ENCODE measurements around the gene WDR6.

Gene WDR6, protein sequence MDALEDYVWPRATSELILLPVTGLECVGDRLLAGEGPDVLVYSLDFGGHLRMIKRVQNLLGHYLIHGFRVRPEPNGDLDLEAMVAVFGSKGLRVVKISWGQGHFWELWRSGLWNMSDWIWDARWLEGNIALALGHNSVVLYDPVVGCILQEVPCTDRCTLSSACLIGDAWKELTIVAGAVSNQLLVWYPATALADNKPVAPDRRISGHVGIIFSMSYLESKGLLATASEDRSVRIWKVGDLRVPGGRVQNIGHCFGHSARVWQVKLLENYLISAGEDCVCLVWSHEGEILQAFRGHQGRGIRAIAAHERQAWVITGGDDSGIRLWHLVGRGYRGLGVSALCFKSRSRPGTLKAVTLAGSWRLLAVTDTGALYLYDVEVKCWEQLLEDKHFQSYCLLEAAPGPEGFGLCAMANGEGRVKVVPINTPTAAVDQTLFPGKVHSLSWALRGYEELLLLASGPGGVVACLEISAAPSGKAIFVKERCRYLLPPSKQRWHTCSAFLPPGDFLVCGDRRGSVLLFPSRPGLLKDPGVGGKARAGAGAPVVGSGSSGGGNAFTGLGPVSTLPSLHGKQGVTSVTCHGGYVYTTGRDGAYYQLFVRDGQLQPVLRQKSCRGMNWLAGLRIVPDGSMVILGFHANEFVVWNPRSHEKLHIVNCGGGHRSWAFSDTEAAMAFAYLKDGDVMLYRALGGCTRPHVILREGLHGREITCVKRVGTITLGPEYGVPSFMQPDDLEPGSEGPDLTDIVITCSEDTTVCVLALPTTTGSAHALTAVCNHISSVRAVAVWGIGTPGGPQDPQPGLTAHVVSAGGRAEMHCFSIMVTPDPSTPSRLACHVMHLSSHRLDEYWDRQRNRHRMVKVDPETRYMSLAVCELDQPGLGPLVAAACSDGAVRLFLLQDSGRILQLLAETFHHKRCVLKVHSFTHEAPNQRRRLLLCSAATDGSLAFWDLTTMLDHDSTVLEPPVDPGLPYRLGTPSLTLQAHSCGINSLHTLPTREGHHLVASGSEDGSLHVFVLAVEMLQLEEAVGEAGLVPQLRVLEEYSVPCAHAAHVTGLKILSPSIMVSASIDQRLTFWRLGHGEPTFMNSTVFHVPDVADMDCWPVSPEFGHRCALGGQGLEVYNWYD

DNA sequence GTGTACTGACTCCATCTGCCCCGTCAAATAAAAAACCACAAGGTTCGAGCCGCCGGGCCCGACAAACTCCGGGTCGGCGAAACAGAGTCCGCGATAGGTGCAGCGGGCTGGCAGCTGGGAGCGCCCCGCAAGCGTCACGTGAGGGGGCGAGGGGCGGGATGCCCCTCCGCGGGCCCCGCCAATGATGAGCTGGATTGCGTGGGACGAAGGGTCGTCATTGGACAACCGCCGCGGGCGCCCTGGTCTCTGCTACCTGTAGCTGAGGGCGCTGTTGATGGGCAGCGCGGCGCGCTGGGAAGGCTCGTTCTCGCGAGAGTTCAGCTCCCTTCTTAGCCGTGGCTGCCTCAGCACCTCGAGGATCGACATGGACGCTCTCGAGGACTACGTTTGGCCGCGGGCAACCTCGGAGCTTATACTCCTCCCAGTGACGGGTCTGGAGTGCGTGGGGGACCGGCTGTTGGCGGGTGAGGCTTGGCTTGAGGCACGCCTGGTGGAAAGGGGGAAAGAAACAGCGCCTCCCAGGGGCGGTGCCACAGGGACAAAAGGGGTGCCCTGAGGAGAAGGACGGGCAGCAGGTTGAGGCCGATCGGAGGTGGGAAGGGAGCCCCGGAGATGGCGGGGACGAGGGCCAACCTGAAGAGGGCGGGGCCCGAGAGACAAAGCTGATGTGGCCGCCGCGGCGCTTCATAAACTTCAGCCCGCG, at the start of gene WDR6:
Gene WDR6 (plus strand): TSS at position 324 of the 703 bp plus-strand sequence. CDS start 41 bp downstream, at position 365.
- peak within 1 kb of the TSS; percentile 99 for H3K4me3 ChIP-seq (ENCODE audit: low read length)
- H3K27me3 ChIP-seq (ENCODE audit: control insufficient read depth, insufficient read depth, low read length): no peaks in the 10 kb centered on the region
- H3K9ac ChIP-seq (ENCODE audit: low read length): peak within 1 kb of the TSS; percentile 100
- H3K9me3 ChIP-seq (ENCODE audit: control insufficient read depth, low read depth, low read length): no peaks in the 10 kb centered on the region
- H3K36me3 ChIP-seq (ENCODE audit: control insufficient read depth, low read depth, low read length): peaks cover 11% of the 10 kb centered on the region
- H3K4me1 ChIP-seq (ENCODE audit: control insufficient read depth, low read depth, low read length): peaks cover 5% of the 10 kb centered on the region
- peak within 1 kb of the TSS; percentile 99 for H3K27ac ChIP-seq (ENCODE audit: low read length)

DNA sequence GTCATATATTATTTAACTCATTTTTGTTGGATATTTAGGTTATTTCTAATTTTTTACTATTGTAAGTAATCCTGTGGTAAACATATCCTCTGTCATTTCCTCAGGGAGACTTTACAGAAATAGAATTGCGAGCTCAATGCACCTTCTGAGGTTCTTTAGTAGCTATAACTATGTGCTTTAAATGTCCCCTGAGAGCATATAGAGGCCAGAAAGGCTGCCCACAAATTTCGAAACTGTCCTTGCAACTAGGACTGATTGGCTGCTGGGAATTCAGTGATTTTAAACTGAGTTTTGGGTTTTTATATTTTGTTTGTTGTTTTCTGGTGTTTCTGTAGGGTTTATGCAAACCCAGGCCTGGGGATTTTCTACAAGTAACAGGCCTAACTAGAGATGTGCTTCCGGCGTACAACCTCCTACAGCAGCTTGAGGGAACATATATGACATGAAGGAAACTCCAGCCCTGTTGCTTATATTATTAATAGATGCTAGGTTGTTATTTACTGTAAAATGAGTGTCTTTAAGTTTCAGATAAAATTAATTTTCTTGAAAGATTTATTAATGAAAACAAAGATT, 46.3 kb upstream of the WDR6 start:
- no peak overlapping the region for H3K27ac ChIP-seq (ENCODE audit: low read length)

DNA sequence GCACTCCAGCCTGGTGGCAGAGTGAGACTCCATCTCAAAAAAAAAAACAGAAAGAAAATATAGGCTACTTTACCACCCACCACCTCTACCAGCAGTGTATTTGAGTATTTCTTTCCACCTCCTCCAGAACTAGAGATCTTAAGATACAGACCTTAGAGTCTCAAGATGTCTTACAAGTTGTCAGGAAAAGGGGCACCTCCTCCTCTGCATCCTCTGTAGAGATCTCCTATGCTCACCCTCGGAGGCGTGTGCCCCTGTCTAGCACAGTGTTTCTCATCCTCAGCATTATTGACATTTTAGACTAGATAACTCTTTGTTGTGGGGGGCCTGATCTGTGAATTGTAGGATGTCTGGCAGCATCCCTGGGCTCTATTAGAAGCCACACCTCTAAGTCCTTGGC, 44.9 kb upstream of the WDR6 start:
- Histone ChIP-seq H3K9me3 (ENCODE audit: control insufficient read depth, low read depth, low read length) (no peaks in the 10 kb centered on the region), H3K27me3 (ENCODE audit: control insufficient read depth, insufficient read depth, low read length) (no peaks in the 10 kb centered on the region), H3K27ac (ENCODE audit: low read length) (no peak overlapping the region), H3K4me3 (ENCODE audit: low read length) (no peak overlapping the region), H3K4me1 (ENCODE audit: control insufficient read depth, low read depth, low read length) (peaks cover 11% of the 10 kb centered on the region), H3K9ac (ENCODE audit: low read length) (no peak overlapping the region), H3K36me3 (ENCODE audit: control insufficient read depth, low read depth, low read length) (peaks cover 11% of the 10 kb centered on the region)

More for the DNA sequence above, 46.3 kb upstream of the WDR6 start:
- Histone ChIP-seq H3K27me3 (ENCODE audit: control insufficient read depth, insufficient read depth, low read length) (no peaks in the 10 kb centered on the region), H3K4me3 (ENCODE audit: low read length) (no peak overlapping the region), H3K36me3 (ENCODE audit: control insufficient read depth, low read depth, low read length) (no peaks in the 10 kb centered on the region), H3K4me1 (ENCODE audit: control insufficient read depth, low read depth, low read length) (peaks cover 11% of the 10 kb centered on the region), H3K9ac (ENCODE audit: low read length) (no peak overlapping the region), H3K9me3 (ENCODE audit: control insufficient read depth, low read depth, low read length) (no peaks in the 10 kb centered on the region)

DNA sequence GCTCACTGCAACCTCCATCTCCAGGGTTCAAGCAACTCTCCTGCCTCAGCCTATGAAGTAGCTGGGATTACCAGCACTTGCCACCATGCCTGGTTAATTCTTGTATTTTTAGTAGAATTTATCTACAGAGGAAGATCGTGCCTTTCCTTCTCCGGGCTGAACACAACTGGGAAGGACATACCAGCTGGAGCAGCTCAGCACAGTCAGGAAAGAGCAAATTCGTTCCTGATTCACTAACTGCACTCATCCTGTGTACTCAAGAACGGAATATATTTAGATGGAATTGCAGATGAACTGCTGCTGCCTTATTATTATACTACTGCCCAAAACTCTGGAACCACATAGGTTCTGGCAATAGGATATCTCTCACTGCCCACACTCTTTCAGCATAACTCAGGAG, 44.3 kb upstream of the WDR6 start:
- Histone ChIP-seq H3K27me3 (ENCODE audit: control insufficient read depth, insufficient read depth, low read length) (no peaks in the 10 kb centered on the region), H3K4me1 (ENCODE audit: control insufficient read depth, low read depth, low read length) (peaks cover 11% of the 10 kb centered on the region), H3K27ac (ENCODE audit: low read length) (no peak overlapping the region), H3K9ac (ENCODE audit: low read length) (no peak overlapping the region), H3K4me3 (ENCODE audit: low read length) (no peak overlapping the region), H3K36me3 (ENCODE audit: control insufficient read depth, low read depth, low read length) (peaks cover 16% of the 10 kb centered on the region), H3K9me3 (ENCODE audit: control insufficient read depth, low read depth, low read length) (no peaks in the 10 kb centered on the region)

DNA sequence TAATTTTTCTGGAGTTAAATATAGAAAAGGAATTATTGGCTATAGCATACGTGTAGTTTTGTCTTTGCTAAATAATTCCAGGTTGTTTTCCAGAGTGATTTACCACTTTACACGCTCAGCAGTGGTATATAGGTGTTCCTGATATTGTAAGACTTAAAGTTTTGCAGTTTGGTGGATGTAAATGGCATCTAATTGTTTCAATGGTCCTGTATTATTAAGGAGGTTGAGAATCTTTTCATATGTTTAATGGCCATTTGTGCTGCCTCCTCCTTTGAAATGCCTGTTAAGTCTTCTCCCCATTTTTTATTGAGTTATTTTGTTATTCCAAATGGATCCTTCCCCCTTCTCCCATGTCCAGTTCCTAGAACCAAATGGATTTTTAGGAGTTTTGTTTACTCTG, 43.6 kb upstream of the WDR6 start:
- H3K9ac ChIP-seq (ENCODE audit: low read length): no peak overlapping the region
- no peaks in the 10 kb centered on the region for H3K9me3 ChIP-seq (ENCODE audit: control insufficient read depth, low read depth, low read length)
- no peaks in the 10 kb centered on the region for H3K27me3 ChIP-seq (ENCODE audit: control insufficient read depth, insufficient read depth, low read length)
- peak overlapping the region; percentile 27 for H3K4me3 ChIP-seq (ENCODE audit: low read length)
- peaks cover 19% of the 10 kb centered on the region for H3K36me3 ChIP-seq (ENCODE audit: control insufficient read depth, low read depth, low read length)
- H3K27ac ChIP-seq (ENCODE audit: low read length): no peak overlapping the region
- peaks cover 11% of the 10 kb centered on the region for H3K4me1 ChIP-seq (ENCODE audit: control insufficient read depth, low read depth, low read length)

DNA sequence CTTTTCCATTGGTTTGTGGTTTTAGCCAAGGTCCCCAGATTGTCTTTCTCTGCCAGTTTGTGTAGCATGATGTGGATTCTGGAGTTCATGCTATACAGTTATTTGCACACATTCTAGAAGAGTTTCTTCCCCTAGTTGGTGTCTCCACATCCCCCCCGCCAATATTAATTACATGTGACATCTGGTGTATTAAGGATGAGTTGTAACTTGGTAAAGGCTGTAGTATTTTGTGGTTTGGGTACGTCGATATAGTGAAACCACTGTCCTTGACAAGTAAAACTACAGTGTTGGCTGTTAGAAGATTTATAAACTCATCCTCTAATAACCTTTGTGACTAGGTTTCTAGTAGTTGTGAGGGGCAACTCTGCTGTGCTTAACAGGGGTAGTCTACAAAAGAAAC, 40.8 kb upstream of the WDR6 start:
- H3K36me3 ChIP-seq (ENCODE audit: control insufficient read depth, low read depth, low read length): peaks cover 37% of the 10 kb centered on the region
- no peaks in the 10 kb centered on the region for H3K9me3 ChIP-seq (ENCODE audit: control insufficient read depth, low read depth, low read length)
- no peaks in the 10 kb centered on the region for H3K27me3 ChIP-seq (ENCODE audit: control insufficient read depth, insufficient read depth, low read length)
- no peak overlapping the region for H3K4me3 ChIP-seq (ENCODE audit: low read length)
- peaks cover 11% of the 10 kb centered on the region for H3K4me1 ChIP-seq (ENCODE audit: control insufficient read depth, low read depth, low read length)
- H3K9ac ChIP-seq (ENCODE audit: low read length): no peak overlapping the region
- no peak overlapping the region for H3K27ac ChIP-seq (ENCODE audit: low read length)

DNA sequence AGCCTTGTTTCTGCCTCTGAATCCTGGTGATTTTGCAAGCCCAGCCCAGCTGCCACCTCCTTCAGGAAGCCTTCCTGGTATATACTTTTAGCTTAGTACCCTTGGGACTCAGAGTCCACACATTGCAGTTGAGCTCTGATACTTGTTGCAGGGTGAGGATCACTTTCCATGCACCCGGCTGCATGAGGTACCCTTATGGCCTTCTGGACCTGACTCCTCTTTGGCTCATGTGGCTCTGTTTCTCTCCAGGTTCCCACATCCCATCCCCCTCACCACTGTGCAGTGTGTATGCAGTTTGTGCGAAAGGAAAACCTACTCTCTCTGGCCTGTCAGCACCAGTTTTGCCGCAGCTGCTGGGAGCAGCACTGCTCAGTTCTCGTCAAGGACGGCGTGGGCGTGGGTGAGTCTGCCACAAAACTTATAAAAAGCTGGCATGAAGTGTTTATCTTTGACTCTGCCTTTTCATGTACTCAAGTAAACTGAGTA, 40.3 kb upstream of the WDR6 start:
- Histone ChIP-seq H3K27me3 (ENCODE audit: control insufficient read depth, insufficient read depth, low read length) (no peaks in the 10 kb centered on the region), H3K9me3 (ENCODE audit: control insufficient read depth, low read depth, low read length) (no peaks in the 10 kb centered on the region), H3K4me1 (ENCODE audit: control insufficient read depth, low read depth, low read length) (peaks cover 11% of the 10 kb centered on the region), H3K9ac (ENCODE audit: low read length) (no peak overlapping the region), H3K4me3 (ENCODE audit: low read length) (no peak overlapping the region), H3K36me3 (ENCODE audit: control insufficient read depth, low read depth, low read length) (peaks cover 42% of the 10 kb centered on the region), H3K27ac (ENCODE audit: low read length) (no peak overlapping the region)

DNA sequence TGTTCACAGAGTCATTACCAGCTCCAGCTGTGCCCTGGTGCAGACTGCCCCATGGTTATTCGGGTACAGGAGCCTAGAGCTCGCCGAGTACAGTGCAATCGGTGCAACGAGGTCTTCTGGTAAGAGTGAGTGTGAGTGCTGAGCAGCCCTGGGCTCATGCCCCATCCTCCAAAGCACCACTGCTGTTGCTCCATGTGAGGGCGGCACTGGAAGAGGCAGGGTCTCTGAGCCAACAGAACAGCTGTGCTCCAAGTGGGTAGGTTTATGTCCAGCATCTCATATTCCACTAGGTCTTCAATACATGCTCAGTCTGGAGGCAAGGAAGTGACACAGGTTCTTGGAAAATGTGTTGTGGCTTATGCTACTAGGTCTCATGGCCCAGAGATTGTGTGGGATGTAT, 36.6 kb upstream of the WDR6 start:
- no peak overlapping the region for H3K4me3 ChIP-seq (ENCODE audit: low read length)
- H3K9ac ChIP-seq (ENCODE audit: low read length): no peak overlapping the region
- H3K27me3 ChIP-seq (ENCODE audit: control insufficient read depth, insufficient read depth, low read length): no peaks in the 10 kb centered on the region
- H3K36me3 ChIP-seq (ENCODE audit: control insufficient read depth, low read depth, low read length): peaks cover 74% of the 10 kb centered on the region
- H3K4me1 ChIP-seq (ENCODE audit: control insufficient read depth, low read depth, low read length): no peaks in the 10 kb centered on the region
- no peaks in the 10 kb centered on the region for H3K9me3 ChIP-seq (ENCODE audit: control insufficient read depth, low read depth, low read length)
- H3K27ac ChIP-seq (ENCODE audit: low read length): no peak overlapping the region

DNA sequence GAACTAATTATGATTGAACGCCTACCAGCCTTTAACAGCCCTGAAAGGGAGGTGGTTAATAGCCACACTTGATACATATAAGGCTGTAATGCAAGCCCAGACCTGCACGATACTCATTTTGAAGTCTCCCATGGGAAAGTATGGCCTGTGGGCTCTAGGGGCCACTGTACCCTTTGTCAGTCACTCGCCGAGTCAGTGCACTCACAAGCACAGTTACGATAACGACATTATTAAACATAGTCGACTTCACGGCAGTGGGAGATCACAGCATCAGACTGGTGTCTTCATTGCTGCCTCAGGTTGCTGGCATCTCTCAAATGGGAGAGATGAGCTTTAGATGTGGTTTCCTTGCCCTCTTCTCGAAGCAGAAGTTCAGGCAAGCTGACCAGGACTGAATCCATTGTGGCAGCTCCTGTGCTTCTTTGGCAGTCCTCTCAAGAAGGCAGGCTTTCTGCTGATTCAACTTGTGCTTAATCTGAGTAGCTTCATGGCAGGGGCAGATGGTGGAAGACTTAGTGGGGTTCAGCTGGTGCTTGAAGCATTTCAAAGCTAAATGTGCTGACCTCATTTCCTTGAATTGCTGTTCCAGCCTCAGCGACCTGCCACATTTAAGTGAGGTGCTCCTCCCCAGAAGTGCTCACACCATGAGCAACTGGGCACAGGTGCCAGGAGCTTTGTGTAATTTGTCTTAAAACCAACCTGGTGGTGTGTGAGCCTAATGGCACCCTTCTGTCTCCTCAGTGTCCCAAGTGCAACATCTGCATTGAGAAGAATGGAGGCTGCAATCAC, 32.9 kb upstream of the WDR6 start:
- no peaks in the 10 kb centered on the region for H3K4me1 ChIP-seq (ENCODE audit: control insufficient read depth, low read depth, low read length)
- peaks cover 78% of the 10 kb centered on the region for H3K36me3 ChIP-seq (ENCODE audit: control insufficient read depth, low read depth, low read length)
- H3K4me3 ChIP-seq (ENCODE audit: low read length): no peak overlapping the region
- H3K27me3 ChIP-seq (ENCODE audit: control insufficient read depth, insufficient read depth, low read length): no peaks in the 10 kb centered on the region
- no peak overlapping the region for H3K9ac ChIP-seq (ENCODE audit: low read length)
- no peak overlapping the region for H3K27ac ChIP-seq (ENCODE audit: low read length)
- H3K9me3 ChIP-seq (ENCODE audit: control insufficient read depth, low read depth, low read length): no peaks in the 10 kb centered on the region

DNA sequence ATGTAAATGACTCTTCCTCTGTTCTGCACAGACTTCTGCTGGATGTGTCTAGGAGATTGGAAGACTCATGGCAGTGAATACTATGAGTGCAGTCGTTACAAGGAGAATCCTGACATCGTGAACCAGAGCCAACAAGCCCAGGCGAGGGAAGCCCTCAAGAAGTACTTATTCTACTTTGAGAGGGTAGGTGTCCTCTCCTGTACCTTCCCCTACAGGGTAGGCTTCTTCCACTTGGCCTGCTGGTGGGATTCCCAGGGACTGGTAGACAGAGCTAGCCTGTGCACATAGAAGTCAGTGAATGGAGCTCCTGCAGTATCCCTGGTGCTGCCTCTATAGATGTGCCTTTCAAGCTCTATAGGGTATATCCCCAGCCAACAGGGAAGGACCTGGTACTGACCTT, 27.7 kb upstream of the WDR6 start:
- no peaks in the 10 kb centered on the region for H3K9me3 ChIP-seq (ENCODE audit: control insufficient read depth, low read depth, low read length)
- peaks cover 75% of the 10 kb centered on the region for H3K36me3 ChIP-seq (ENCODE audit: control insufficient read depth, low read depth, low read length)
- H3K9ac ChIP-seq (ENCODE audit: low read length): no peak overlapping the region
- no peak overlapping the region for H3K4me3 ChIP-seq (ENCODE audit: low read length)
- H3K27me3 ChIP-seq (ENCODE audit: control insufficient read depth, insufficient read depth, low read length): no peaks in the 10 kb centered on the region
- H3K27ac ChIP-seq (ENCODE audit: low read length): no peak overlapping the region
- H3K4me1 ChIP-seq (ENCODE audit: control insufficient read depth, low read depth, low read length): no peaks in the 10 kb centered on the region
